ENCODE data around the gene PARG.
"Not testable (repeated sequence)": the region's sequence is repeated elsewhere in the genome, so short reads cannot be mapped to it uniquely, and the experiment has no call there.

PARG gene

DNA sequence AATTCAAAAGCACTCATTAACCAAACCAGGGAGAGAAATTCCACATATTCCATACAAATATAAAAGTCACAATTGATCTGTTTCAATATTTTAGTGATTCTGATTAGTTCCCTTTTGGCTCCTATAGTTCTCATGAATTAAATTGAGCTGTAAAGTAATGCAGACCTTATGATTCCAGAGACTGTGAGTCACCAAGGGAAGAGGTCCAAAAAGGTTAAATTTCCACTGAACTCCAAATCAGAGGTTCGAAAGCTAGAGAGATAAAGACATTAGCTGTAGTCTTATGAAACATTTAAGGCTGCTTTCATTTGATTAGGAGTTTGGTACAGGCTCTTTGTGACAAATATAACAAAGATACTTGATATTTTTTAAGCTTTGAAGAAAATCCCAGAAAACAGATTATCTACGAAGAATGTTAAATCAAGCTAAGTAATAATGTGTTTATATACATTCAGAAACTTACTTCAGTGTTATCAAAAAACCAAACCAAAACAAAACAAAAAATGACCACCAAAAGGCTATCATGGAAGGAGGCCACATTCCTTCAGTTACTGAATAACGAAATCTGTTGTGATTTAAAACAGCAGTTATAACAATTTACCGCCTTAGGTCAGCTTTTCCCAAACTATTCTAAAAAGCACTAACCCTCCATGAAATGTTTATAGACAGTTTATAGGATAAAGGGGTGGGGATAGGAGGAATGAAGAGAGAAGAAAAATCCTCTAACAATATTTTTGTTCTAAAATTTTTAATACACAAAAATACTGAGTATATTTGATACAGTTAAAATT lies 33.3 kb downstream of the PARG start:
- not testable (repeated sequence) for H3K27ac ChIP-seq, H3K4me3 ChIP-seq

DNA sequence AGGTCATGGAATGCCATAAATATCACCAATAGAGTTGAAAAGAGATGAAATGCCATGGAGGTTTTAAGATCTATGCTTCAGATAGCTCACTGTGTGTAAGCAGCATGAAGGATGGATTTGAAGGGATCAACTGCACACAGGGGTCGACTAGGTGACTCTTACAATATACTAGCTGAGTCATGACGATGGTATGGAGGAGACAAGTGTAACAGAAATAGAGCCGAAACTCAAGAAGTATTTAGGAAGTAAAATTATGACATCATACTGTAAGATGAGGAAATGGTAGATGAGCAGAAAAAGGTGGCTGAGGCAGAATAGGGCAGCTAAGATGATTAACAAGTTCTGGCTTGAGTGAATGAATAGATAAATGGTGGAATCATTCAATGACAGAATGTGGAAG lies 38.0 kb downstream of the PARG start:
- not testable (repeated sequence) for H3K4me3 ChIP-seq, H3K27ac ChIP-seq

DNA sequence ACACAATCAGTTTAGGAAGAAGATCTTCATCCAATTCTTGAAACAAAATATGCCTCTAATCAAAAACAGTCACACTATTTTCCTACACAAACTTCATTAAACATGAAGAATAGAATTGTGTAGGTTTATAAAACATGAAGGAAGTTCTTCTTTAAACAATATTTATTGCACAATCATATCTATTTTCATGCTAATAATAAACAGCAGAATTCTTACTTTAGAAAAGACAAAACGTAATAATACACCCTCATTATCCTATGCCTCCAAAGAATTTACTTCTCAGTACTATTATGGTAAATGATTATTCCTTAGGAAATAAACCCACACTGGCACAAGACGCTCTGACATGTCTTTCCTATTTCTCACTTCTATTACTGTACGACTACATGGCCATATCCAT lies 41.4 kb downstream of the PARG start:
- not testable (repeated sequence) for H3K27ac ChIP-seq, H3K4me3 ChIP-seq

DNA sequence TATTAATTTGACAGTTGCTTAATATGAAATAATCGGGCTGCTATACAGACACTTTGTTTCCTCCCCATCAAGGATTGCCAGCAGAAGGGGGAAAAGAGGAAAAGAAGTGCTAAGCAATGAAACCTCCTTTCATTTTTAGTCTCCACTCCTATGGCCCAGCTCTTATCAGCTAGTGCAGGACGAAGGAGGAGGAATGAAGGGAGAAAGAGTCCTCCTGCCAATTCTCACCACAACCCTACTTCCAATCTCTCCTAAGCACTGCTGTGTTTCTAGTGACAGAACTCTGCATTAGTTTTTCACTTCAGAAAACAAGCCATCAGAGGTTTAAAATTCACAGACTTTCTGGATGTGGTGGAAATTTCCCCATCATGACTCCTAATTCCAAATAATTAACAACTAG lies 41.8 kb downstream of the PARG start:
- not testable (repeated sequence) for H3K4me3 ChIP-seq, H3K27ac ChIP-seq

DNA sequence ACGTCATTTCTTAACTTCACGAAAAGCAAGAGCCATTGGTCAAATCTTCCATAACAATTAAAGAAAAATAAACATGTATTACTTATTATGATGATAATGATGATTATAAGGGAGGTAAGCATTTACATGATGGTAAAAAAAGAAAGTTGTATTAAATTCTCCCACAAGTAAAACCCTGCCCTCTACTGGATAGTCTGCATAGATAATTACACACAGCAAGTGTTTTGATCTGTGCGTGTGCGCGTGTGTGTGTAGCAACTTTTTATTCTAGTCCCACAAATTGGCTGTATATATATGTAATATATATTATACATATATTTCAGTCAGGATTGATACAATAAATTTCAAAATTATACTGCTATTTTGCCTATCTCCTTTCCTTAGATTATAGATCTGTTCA lies 51.8 kb downstream of the PARG start:
- not testable (repeated sequence) for H3K4me3 ChIP-seq, H3K27ac ChIP-seq

DNA sequence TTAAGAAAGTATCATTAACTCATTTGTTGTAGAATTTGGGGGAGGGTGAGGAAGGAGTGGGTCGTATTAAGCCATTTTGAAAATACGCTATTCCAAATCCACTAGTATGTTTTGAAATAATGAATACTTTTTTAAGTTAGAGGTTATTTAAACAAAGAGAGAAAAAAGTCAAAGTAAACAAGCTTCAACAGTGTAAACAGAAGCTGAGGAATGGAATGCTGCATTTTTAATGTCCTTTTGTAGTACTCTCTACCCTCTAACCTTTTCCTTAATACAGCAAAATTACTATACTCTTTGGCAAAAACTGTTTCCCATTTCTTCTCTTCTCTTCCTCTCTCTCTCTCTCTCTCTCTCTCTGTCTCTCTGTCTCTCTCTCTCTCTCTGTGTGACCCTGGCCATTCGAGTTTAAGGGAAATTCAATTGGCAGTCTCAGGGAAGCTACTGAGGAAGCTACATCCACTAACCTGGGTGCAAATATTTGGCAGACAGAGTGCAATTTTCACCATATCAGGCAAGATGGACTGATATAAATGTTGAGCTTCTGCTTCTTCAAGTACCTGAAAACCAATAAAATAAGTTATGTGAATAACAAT lies 57.0 kb downstream of the PARG start:
- H3K4me3 ChIP-seq, H3K27ac ChIP-seq: not testable (repeated sequence)

DNA sequence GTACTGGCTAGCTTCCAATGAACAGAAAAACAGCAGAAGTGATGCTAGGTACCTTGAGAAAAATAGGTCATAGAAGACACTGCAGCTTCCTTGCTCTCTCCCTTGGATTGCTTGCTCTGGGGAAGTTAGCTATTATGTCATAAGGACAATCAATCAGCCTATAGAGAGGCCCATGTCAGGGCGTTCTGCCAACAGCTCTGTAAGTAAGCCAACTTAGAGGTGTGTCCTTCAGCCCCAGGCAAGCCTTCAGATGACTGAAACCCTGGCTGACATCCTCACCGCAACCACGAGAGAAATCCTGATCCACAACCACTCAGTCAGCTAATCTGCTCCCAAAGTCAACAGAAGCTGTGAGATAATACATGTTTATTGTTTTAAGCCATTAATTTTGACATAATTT lies 58.0 kb downstream of the PARG start:
- H3K4me3 ChIP-seq, H3K27ac ChIP-seq: not testable (repeated sequence)

DNA sequence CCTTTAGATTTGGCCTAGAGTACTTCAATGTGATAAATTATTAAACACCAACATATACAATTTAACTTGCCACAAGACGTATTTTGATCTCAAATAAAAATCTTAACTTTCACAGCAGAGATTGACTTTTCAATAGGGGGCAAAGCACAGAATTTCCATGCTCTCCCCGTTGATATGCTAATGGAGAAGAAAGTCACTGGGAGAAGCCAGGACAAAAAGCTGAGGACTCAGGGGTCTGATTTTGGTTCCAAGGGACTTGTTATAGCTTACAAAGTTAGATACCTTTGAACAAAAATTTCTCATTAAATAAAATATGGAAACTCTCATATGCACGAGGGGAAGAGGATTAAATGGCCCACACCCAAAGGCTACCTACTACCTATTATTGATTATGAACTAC lies 59.5 kb downstream of the PARG start:
- H3K4me3 ChIP-seq, H3K27ac ChIP-seq: not testable (repeated sequence)

DNA sequence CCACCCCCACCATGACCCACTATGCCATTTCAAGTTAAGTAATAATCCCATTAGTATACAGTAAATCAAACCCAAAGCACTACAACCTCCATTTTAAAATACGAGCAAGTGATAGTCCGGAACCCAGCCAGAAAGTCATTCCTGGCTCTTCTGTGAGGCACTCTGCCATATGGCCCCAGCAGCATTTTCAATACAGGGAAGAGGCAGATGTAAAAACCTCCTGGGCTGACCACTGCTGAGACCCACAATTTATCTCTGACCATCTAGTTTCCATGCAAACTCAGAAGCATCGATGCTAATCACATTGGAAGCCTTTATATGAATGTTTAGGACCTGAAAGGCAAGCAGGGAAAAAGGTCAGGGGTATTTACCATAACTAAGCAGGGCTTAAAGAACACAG lies 69.1 kb downstream of the PARG start:
- H3K27ac ChIP-seq, H3K4me3 ChIP-seq: not testable (repeated sequence)

DNA sequence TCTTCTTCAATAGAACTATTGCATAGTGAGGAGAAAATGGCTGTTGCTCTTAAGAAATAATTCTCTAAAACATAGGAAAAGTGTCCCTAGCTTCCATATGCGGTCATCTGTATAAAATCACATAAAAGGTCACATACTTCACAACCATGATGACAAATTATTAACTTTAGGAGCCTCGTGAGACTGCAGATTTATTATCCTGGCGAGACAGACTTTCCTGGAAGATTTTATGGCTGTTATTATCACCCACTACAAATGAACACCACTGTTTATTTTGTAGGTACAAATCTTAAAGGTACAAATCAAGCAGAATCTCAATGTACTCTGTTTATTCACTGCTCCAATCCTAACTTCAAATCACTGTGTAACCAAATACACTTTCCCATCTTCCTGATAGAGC lies 70.4 kb downstream of the PARG start:
- not testable (repeated sequence) for H3K4me3 ChIP-seq, H3K27ac ChIP-seq

DNA sequence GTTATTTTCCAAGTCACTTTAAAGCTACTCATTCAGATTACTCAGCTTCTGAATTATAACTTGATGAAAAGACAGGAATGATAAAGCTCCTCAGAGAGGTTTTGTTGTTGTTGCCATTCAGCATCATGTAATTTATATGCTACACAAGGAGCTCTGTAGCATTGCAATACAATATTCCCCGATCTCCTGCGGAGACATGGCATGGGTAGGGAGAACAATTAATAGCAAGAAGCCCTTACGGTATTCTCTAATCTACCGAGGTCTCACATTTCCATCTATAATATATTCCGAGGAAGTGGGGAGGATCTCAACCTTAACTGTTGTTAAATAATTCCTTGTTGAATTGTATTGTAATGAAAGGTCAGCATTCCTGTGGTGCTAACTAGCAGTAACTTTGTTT lies 81.9 kb downstream of the PARG start:
- not testable (repeated sequence) for H3K4me3 ChIP-seq, H3K27ac ChIP-seq

DNA sequence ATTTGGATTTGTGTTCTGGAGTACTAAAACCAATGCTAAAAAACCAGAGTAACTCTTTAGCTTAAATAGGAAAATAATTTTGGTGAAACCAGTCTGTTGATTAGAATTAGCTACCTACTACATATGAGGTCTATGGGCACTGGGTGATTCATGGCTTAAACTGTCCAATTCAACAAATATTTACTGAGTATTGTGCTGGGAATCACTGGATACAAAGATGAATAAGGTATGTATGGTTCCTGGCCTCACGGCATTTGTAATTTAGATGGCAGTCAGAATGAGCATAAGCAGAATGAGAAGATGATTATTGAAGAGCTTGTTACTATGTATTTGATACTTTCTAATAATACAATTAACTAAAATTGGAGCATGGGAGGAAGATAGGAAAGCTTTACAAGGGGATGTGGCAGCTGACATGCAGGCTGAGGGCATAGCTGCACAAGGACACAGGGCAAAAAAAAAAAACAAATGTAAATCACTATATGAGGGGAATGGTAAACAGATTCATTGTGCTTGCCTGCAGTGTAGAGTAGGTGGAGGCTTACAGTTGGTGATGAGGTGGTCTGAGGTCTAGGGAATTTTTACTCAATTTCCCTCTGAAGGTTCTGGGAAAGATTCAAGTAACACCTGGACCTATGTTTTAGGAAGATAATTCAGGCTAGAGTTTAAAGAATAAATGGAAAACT lies 83.0 kb downstream of the PARG start:
- H3K4me3 ChIP-seq, H3K27ac ChIP-seq: not testable (repeated sequence)

DNA sequence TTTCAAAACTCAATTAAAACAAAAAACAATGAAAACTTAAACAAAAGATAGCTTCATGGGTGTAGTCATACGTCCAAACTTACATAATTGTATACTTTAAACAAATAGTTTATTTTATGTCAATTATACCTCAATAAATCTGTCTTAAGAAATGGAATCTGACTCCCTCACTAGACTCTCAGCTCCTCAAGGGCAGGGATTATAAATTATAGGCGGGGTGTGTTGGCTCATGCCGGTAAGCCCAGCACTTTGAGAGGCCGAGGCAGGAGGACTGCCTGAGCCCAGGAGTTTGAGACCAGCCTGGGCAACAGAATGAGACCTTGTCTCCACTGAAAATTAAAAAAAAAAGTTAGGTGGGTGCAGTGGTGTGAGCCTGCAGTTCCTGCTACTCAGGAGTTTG lies 92.3 kb downstream of the PARG start:
- not testable (repeated sequence) for H3K27ac ChIP-seq, H3K4me3 ChIP-seq

DNA sequence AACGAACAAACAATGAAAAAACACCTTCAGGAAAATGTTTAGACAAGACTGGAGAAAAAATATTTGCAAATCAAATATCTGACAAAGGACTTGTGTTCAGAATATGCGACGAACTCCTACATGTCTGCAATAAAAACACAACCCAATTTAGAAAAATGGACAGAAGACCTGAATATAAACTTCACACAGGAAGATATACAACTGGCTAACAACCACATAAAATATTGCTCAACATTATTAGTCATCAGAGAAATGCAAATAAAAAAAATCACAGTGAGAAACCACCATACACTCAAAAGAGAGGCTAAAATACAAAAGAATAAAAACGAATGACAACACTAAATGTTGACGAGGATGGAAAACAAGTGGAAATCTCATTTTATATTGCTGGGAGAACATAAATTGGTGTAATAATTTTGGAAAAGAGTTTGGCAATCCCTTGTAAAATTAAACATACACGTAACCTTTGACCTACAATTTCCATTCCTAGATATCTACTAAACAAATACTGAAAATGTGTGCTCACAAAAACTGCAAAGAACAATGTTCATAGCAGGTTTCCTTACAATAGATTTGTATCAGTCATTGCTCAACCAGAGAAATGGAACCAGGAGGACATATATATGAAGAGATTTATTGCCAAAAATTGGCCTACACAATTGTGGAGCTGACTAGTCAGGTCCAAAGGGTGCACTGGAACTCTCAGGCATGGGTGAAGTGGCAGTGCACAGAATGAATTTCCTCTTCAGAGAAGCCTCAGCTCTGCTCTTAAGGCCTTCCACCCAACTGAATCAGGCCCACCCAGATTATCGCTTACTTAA lies 96.8 kb downstream of the PARG start:
- no peak overlapping the region for H3K27ac ChIP-seq
- H3K4me3 ChIP-seq = no peak overlapping the region

DNA sequence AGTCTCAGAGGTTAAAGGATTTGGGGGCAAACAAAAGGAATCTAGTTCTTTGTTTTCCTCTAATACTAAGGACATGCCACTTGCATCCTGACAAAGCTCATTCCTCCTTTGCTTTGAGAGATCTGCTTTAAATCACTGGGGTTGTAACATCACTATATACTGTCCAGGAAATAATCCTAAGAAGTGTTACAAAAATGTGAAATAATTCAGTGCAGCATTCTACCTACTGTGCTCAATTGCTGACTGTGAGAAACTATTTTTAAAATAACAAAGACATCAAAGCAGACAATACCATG lies 99.5 kb downstream of the PARG start:
- not testable (repeated sequence) for H3K4me3 ChIP-seq, H3K27ac ChIP-seq

DNA sequence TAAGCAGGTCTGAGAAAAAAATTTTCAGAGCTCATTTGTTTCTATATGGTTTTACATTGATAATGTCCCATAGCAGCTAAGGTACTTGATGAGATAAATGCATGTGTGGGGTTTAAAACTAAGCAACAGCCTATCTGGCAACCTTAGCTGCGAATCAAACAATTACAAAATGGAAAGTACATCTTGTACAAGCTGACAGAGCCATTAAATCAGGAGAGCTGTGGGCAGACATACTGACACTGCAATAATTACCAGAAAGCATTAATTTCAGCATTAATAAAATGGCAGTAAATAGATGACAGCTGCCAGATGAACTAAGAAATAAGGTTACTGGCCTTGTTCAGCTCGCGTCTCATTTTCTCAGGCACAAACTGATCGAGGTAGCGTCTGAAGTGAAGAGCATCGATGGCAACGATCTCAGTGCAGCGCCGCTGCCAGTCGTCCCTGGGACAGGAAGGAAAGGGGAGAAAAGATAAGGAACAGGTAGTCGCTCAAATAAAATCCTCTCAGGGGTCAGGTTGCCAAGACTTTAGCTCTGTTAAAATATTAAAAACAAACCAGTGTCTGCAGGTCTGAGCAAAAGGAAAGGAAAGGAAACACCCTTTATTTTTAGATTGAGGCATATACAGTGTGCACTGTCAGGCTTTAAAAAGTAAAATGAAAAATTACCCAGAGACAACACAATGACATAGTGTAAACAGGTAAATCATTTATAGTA lies 100.1 kb downstream of the PARG start:
- Histone ChIP-seq H3K27ac (no peak overlapping the region), H3K4me3 (no peak overlapping the region)

DNA sequence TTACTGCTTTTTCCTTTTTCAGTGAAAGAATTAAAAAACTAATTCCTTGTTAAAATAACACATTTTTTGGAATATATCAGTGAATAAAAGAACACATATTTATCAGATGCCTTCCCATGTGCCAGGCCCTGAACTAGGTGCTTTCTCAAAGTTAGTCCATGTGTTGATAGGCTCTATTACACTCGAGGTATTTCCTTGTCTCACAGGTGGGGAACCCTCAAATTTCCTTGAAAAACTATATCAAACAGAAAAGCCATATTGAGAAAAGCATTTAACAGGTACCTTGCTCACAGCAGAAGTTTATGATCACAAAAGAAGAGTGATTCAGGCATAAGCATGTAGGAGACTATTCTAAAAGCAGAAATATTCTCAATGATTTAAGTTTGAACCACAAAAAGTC lies 104.1 kb downstream of the PARG start:
- Histone ChIP-seq H3K27ac (no peak overlapping the region), H3K4me3 (no peak overlapping the region)

DNA sequence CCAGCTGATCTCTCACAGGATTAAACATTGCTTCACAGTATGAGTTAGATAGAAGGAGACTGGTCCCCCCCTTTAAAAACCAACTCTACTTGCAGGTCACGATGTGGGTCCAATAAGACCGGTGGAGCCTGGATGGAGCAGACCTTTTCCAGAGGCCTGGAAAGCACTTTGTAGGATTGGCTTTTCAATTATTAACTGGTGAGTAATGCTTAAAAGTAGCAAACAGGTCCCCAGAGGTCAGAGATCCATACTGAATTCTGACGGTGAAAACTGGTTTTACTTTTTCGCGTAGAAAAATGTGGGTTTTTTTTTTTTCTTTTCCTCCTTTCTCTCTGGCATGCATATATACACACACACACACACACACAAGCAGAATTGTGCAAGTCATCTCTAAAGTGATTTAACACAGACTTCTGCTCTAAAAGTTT lies 104.8 kb downstream of the PARG start:
- Histone ChIP-seq H3K27ac (no peak overlapping the region), H3K4me3 (no peak overlapping the region)

DNA sequence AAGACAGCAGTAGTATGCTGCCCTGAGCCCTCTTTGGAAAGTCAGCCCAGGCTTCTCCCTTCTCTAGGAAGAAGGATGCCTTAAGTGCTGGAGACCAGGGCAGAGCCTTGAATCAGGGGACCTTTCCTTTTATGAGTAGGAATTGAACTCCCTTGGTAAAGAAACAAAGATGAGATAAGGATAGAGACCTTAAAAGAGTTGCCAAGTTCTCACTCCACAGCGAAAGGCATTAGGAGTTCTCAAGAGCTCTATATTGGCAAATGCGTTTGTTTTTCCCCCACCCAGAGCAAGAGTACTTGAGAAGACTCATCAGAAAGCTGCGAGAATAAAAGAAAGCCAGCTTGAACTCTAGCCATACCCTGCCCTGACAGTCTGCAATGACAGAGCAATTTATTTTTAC lies 106.9 kb downstream of the PARG start:
- Histone ChIP-seq H3K27ac (no peak overlapping the region), H3K4me3 (no peak overlapping the region)

DNA sequence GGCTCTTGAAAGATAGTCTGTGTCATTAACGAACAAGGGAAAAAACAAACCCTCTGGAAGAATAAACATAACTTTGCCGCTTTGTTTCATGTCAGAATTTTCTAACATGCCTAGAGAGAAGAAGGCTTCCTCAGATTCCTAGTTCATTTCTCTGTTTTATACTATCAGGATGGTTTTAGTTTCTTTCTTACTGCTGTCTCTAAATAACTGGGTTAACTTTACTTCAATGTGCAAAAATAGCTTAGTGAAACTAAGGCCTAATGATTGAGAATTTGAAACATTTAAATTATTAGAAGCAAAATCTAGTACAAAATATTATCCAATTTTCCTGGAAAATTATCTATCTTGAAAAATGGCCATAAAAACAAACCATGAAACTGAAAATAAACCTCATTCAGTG lies 107.6 kb downstream of the PARG start:
- no peak overlapping the region for H3K4me3 ChIP-seq
- H3K27ac ChIP-seq = no peak overlapping the region

Measured in skin epidermis (tissue), 12 donors.